Measurements from ENCODE around the gene NFASC.

- no peak for TF ChIP-seq ZNF560 (tag by site-specific recombination; IDR thresholded peaks at IDR 0.05; ENCODE audit: borderline replicate concordance)
- TF ChIP-seq ZNF112 (tag by site-specific recombination; IDR thresholded peaks at IDR 0.05): no peak
- no peak for TF ChIP-seq ZNF548 (tag by site-specific recombination; IDR thresholded peaks at IDR 0.05)
- TF ChIP-seq ZNF658 (tag by site-specific recombination; IDR thresholded peaks at IDR 0.05): no peak
- TF ChIP-seq ZNF302 (tag by site-specific recombination; IDR thresholded peaks at IDR 0.05; ENCODE audit: low read depth): no peak
- no peak for TF ChIP-seq ZNF19 (tag by site-specific recombination; IDR thresholded peaks at IDR 0.05; ENCODE audit: low read depth)
- TF ChIP-seq CTCF (tag by site-specific recombination; IDR thresholded peaks at IDR 0.05): no peak
- no peak for TF ChIP-seq ZNF549 (tag by site-specific recombination; IDR thresholded peaks at IDR 0.05)
- TF ChIP-seq SP2 (tag by site-specific recombination; IDR thresholded peaks at IDR 0.05): no peak
- no peak for TF ChIP-seq ZNF146 (tag by site-specific recombination; IDR thresholded peaks at IDR 0.05)
- no peak for TF ChIP-seq ZNF280D (tag by site-specific recombination; IDR thresholded peaks at IDR 0.05)
- no peak for TF ChIP-seq YY1 (tag by site-specific recombination; IDR thresholded peaks at IDR 0.05)
Measured at GRCh38 chr1:205053296-205053695, 182.6 kb downstream of the NFASC start.
